Vagina (tissue), 2 donors: ENCODE data around the gene GRPEL2.

ENCODE experiments used
- POLR2AphosphoS5 ChIP-seq, 2 donors: sonication (generic); formaldehyde crosslinking; IDR thresholded peaks; one replicate each; pipeline ENCODE4 v1.9.0; 2017; ENCODE audit warnings: antibody characterized with exemption in 2 of 2, mild to moderate bottlenecking in 2 of 2, low read depth in 1 of 2; ENCODE audit not compliant: insufficient read depth in 1 of 2
- TF ChIP-seq, protein P1 (sequence below), 3 experiments: fragments of 450-650 bp in 2 of 3; fragments of 200-600 bp in 1 of 3; sonication (generic) in 1 of 3; IDR thresholded peaks; one replicate each; pipeline ENCODE4 v1.5.1; 2017 to 2019; ENCODE audit warnings: antibody characterized with exemption in 3 of 3, mild to moderate bottlenecking in 2 of 3, moderate library complexity in 2 of 3

DNA sequence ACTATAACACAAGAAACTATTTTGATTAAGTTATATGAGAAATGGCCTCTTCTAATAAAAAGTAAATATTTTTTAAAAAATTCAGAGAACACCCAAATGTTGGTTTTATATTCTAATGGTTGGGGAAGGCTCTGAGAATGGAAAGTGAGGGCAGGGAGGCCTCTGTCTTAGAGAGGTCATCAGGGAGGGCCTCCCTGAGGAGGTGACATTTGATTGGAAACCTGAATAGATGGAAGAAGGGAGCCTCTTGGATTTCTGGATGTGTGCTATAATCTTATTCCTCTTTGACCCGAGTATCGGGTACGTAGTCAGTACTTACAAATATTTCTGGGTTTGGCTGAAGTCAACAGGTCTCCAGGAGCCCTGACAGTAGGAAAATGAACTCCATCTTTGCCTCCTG is 26.1 kb upstream of the GRPEL2 start:
- TF ChIP-seq, protein P1, sequence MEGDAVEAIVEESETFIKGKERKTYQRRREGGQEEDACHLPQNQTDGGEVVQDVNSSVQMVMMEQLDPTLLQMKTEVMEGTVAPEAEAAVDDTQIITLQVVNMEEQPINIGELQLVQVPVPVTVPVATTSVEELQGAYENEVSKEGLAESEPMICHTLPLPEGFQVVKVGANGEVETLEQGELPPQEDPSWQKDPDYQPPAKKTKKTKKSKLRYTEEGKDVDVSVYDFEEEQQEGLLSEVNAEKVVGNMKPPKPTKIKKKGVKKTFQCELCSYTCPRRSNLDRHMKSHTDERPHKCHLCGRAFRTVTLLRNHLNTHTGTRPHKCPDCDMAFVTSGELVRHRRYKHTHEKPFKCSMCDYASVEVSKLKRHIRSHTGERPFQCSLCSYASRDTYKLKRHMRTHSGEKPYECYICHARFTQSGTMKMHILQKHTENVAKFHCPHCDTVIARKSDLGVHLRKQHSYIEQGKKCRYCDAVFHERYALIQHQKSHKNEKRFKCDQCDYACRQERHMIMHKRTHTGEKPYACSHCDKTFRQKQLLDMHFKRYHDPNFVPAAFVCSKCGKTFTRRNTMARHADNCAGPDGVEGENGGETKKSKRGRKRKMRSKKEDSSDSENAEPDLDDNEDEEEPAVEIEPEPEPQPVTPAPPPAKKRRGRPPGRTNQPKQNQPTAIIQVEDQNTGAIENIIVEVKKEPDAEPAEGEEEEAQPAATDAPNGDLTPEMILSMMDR (IDR thresholded peaks at IDR 0.05) = no peak
- TF ChIP-seq POLR2AphosphoS5 (IDR thresholded peaks at IDR 0.05; ENCODE audit: insufficient read depth in 1 of 2, low read depth in 1 of 2) = no peak
